Neuronal stem cell (in vitro differentiated cells): ENCODE measurements around the gene FAM98C.

ENCODE experiments used
- DNase-seq: peaks from one replicate; pipeline ENCODE4 v3.0.0-alpha.2; 2013; ENCODE audit warnings: low spot score
- H2AFZ ChIP-seq: one replicate; pipeline ENCODE4 v1.6.1; 2013; ENCODE audit warnings: mild to moderate bottlenecking, low read length, inconsistent platforms
- H2AK5ac ChIP-seq: 2 replicates; pipeline ENCODE4 v1.6.1; 2013; ENCODE audit warnings: low read depth, mild to moderate bottlenecking, inconsistent platforms, low read length, moderate library complexity, mixed read lengths
- H2BK120ac ChIP-seq: 2 replicates; pipeline ENCODE4 v1.6.1; 2013; ENCODE audit warnings: low read depth, mild to moderate bottlenecking, inconsistent platforms, low read length, moderate library complexity, mixed read lengths
- H2BK12ac ChIP-seq: one replicate; pipeline ENCODE4 v1.6.1; 2013; ENCODE audit warnings: low read length, inconsistent platforms
- H2BK15ac ChIP-seq: 2 replicates; pipeline ENCODE4 v1.6.1; 2013; ENCODE audit warnings: mild to moderate bottlenecking, low read length, inconsistent platforms, mixed read lengths
- H2BK5ac ChIP-seq: one replicate; pipeline ENCODE4 v1.6.1; 2013; ENCODE audit warnings: inconsistent platforms, mild to moderate bottlenecking, low read length, moderate library complexity
- H3K14ac ChIP-seq: one replicate; pipeline ENCODE4 v1.6.1; 2013; ENCODE audit warnings: low read length, inconsistent platforms
- H3K18ac ChIP-seq: 2 replicates; pipeline ENCODE4 v1.6.1; 2013; ENCODE audit warnings: low read length, inconsistent platforms
- H3K23ac ChIP-seq: 2 replicates; pipeline ENCODE4 v1.6.1; 2013; ENCODE audit warnings: low read depth, mild to moderate bottlenecking, mixed read lengths, low read length, inconsistent platforms; ENCODE audit not compliant: poor library complexity
- H3K27ac ChIP-seq: replicated peaks from 3 replicates; pipeline ENCODE4 v1.5.1; 2013; ENCODE audit warnings: low read length, inconsistent platforms
- H3K27me3 ChIP-seq, 3 experiments: 2 replicates each; pipeline ENCODE4 v1.6.1; 2013; ENCODE audit warnings: low read length in 3 of 3, mild to moderate bottlenecking in 2 of 3, inconsistent platforms in 1 of 3, low read depth in 1 of 3, mixed read lengths in 1 of 3, moderate library complexity in 1 of 3; ENCODE audit not compliant: control insufficient read depth in 3 of 3, insufficient read depth in 3 of 3
- H3K36me3 ChIP-seq, 2 donors: replicated peaks in 1 of 2; 2 replicates each; pipeline ENCODE4 v1.6.1; 2013; ENCODE audit warnings: low read length in 2 of 2; ENCODE audit not compliant: control insufficient read depth in 2 of 2, insufficient read depth in 2 of 2
- H3K4ac ChIP-seq: 2 replicates; pipeline ENCODE4 v1.6.1; 2013; ENCODE audit warnings: inconsistent platforms, mild to moderate bottlenecking, low read length, moderate library complexity
- H3K4me1 ChIP-seq, 2 donors: 1 replicate in 1 of 2; 2 replicates in 1 of 2; pipeline ENCODE4 v1.6.1; 2013; ENCODE audit warnings: low read length in 2 of 2, low read depth in 1 of 2; ENCODE audit not compliant: control insufficient read depth in 2 of 2, insufficient read depth in 1 of 2
- H3K4me2 ChIP-seq: one replicate; pipeline ENCODE4 v1.6.1; 2013; ENCODE audit warnings: mild to moderate bottlenecking, low read length, inconsistent platforms; ENCODE audit not compliant: insufficient read depth, poor library complexity, severe bottlenecking
- H3K4me3 ChIP-seq, 2 donors: 2 replicates each; pipeline ENCODE4 v1.5.1; 2013; ENCODE audit warnings: low read length in 2 of 2, mild to moderate bottlenecking in 2 of 2, inconsistent platforms in 1 of 2, moderate library complexity in 1 of 2
- H3K79me1 ChIP-seq: one replicate; pipeline ENCODE4 v1.6.1; 2013; ENCODE audit warnings: low read depth, mild to moderate bottlenecking, inconsistent platforms, low read length, moderate library complexity
- H3K9ac ChIP-seq: one replicate; pipeline ENCODE4 v1.6.1; 2013; ENCODE audit warnings: mild to moderate bottlenecking, low read depth, low read length, inconsistent platforms; ENCODE audit not compliant: poor library complexity
- H3K9me3 ChIP-seq, 2 donors: replicated peaks in 1 of 2; 2 replicates each; pipeline versions ENCODE3 to v1.6.1; 2013; ENCODE audit warnings: low read length in 2 of 2, mild to moderate bottlenecking in 2 of 2, inconsistent platforms in 1 of 2, low read depth in 1 of 2, mixed read lengths in 1 of 2, moderate library complexity in 1 of 2; ENCODE audit not compliant: control insufficient read depth in 2 of 2, insufficient read depth in 1 of 2
- H4K8ac ChIP-seq: one replicate; pipeline ENCODE4 v1.6.1; 2013; ENCODE audit warnings: low read depth, mild to moderate bottlenecking, inconsistent platforms, low read length, moderate library complexity
- H4K91ac ChIP-seq: one replicate; pipeline ENCODE4 v1.6.1; 2013; ENCODE audit warnings: low read length, low read depth, mild to moderate bottlenecking, inconsistent platforms; ENCODE audit not compliant: poor library complexity
- WGBS, 2 donors: extraction: QIAGEN DNeasy Blood & Tissue Kit; methylation state at CpG; one replicate each; pipeline ENCODE4 v1.1.7; 2013; ENCODE audit warnings: missing lambda C conversion rate in 2 of 2, mixed read lengths in 1 of 2; ENCODE audit not compliant: insufficient read length in 2 of 2, insufficient replicate concordance in 1 of 2; ENCODE audit errors: extremely low coverage in 2 of 2; 5-methylcytosine and 5-hydroxymethylcytosine counted together

The FAM98C gene

GRCh38 chr19:38388349-38389100 lies 14.4 kb upstream of the FAM98C start, which contains the start of gene SPRED3:
Gene SPRED3 (plus strand): TSS chr19:38388697. CDS start chr19:38390303, 1,606 bp downstream.
- DNase-seq: no peak
- peaks cover 14 to 52% of the 10 kb centered on the region in 2 donors for H3K36me3 ChIP-seq
- H3K4ac ChIP-seq: no peak within 1 kb of the TSS
- H2BK15ac ChIP-seq: peak within 1 kb of the TSS; percentile 53
- peak within 1 kb of the TSS; percentile 88 for H2BK120ac ChIP-seq
- H3K23ac ChIP-seq: no peak within 1 kb of the TSS
- no peaks in the 10 kb centered on the region for H3K9me3 ChIP-seq
- peak within 1 kb of the TSS; percentile 67 for H3K14ac ChIP-seq
- peak within 1 kb of the TSS; percentile 91 for H3K27ac ChIP-seq
- H3K27me3 ChIP-seq: no peaks in the 10 kb centered on the region
- peak within 1 kb of the TSS; percentile 96 for H3K9ac ChIP-seq
- H4K8ac ChIP-seq: no peak within 1 kb of the TSS
- peaks cover 5% of the 10 kb centered on the region for H3K79me1 ChIP-seq
- peak within 1 kb of the TSS; percentile 98 for H3K18ac ChIP-seq
- peaks cover 8 to 10% of the 10 kb centered on the region in 2 donors for H3K4me1 ChIP-seq
- WGBS, 2 donors: no CpG with 5 or more reads among the region's 46 CpGs
- H3K4me3 ChIP-seq: peak within 1 kb of the TSS; percentile 82 to 91
- peak within 1 kb of the TSS; percentile 79 for H2BK5ac ChIP-seq
- H2BK12ac ChIP-seq: no peak within 1 kb of the TSS
- H2AFZ ChIP-seq: peak within 1 kb of the TSS; percentile 95
- H4K91ac ChIP-seq: no peak within 1 kb of the TSS
- H3K4me2 ChIP-seq: peak within 1 kb of the TSS; percentile 93
- H2AK5ac ChIP-seq: peak within 1 kb of the TSS; percentile 91

- H3K4me2 ChIP-seq: peak overlapping the region; percentile 69
- H2AK5ac ChIP-seq: peak overlapping the region; percentile 91
- H3K14ac ChIP-seq: peak overlapping the region; percentile 67
- H4K8ac ChIP-seq: no peak overlapping the region
- H3K4me3 ChIP-seq: peak overlapping the region; percentile 82 to 91
- no peak overlapping the region for H3K4ac ChIP-seq
- peak overlapping the region; percentile 88 for H2BK120ac ChIP-seq
- H3K23ac ChIP-seq: no peak overlapping the region
- peaks cover 5% of the 10 kb centered on the region for H3K79me1 ChIP-seq
- no CpG with 5 or more reads among the region's 28 CpGs for WGBS, 2 donors
- H3K9ac ChIP-seq: peak overlapping the region; percentile 96
- peaks cover 8 to 10% of the 10 kb centered on the region in 2 donors for H3K4me1 ChIP-seq
- peak; percentile 32 for DNase-seq
- H3K18ac ChIP-seq: peak overlapping the region; percentile 98
- H4K91ac ChIP-seq: no peak overlapping the region
- H3K36me3 ChIP-seq: peaks cover 18 to 52% of the 10 kb centered on the region in 2 donors
- no peaks in the 10 kb centered on the region for H3K9me3 ChIP-seq
- H2AFZ ChIP-seq: peak overlapping the region; percentile 95
- H3K27ac ChIP-seq: peak overlapping the region; percentile 86
- H2BK15ac ChIP-seq: peak overlapping the region; percentile 53
- H2BK5ac ChIP-seq: peak overlapping the region; percentile 79
- H2BK12ac ChIP-seq: no peak overlapping the region
- no peaks in the 10 kb centered on the region for H3K27me3 ChIP-seq
These were observed 13.6 kb upstream of the FAM98C start for GRCh38 chr19:38389101-38389925.

- Histone ChIP-seq H3K4me2 (peak overlapping the region; percentile 69), H3K9me3 (no peaks in the 10 kb centered on the region), H3K79me1 (peaks cover 5% of the 10 kb centered on the region), H2BK12ac (no peak overlapping the region), H4K8ac (no peak overlapping the region), H3K14ac (no peak overlapping the region), H2BK15ac (no peak overlapping the region), H2BK5ac (no peak overlapping the region), H3K27ac (no peak overlapping the region), H3K36me3 (peaks cover 20 to 52% of the 10 kb centered on the region in 2 donors), H2AFZ (no peak overlapping the region), H3K18ac (peak overlapping the region; percentile 1), H3K27me3 (no peaks in the 10 kb centered on the region), H3K4ac (no peak overlapping the region), H2AK5ac (peak overlapping the region; percentile 91), H4K91ac (no peak overlapping the region), H3K4me3 (peak overlapping the region; percentile 43 to 82), H3K9ac (peak overlapping the region; percentile 13), H2BK120ac (peak overlapping the region; percentile 32), H3K4me1 (peaks cover 8 to 10% of the 10 kb centered on the region in 2 donors), H3K23ac (peak overlapping the region; percentile 94)
- no CpG with 5 or more reads among the region's 22 CpGs for WGBS, 2 donors
- no peak for DNase-seq
These were observed 12.7 kb upstream of the FAM98C start for GRCh38 chr19:38389957-38390924.
